Peyer's patch (tissue), 4 donors: ENCODE measurements around the gene SWAP70. TPM values are rescaled to one million over a fixed set of nuclear protein-coding genes. Genes with fewer than 3 reads are reported as not detected.

ENCODE experiments used
- DNase-seq, 3 donors: peaks; one replicate each; pipeline ENCODE4 v3.0.0-alpha.2; 2017 to 2019
- H3K27ac ChIP-seq, 4 donors: fragments of 200-600 bp; sonication (generic); one replicate each; pipeline ENCODE4 v1.5.1; 2016 to 2019
- H3K27me3 ChIP-seq, 2 donors: fragments of 200-600 bp; sonication (generic); one replicate each; pipeline ENCODE4 v1.5.1; 2019
- H3K36me3 ChIP-seq, 3 donors: fragments of 200-600 bp; sonication (generic); one replicate each; pipeline ENCODE4 v1.5.1; 2016 to 2019
- H3K4me1 ChIP-seq, 4 donors: fragments of 200-600 bp; sonication (generic); one replicate each; pipeline ENCODE4 v1.5.1; 2016 to 2019
- H3K4me3 ChIP-seq, 4 donors: fragments of 200-600 bp; sonication (generic); 1 replicate in 3 of 4; 2 replicates in 1 of 4; pipeline ENCODE4 v1.5.1; 2016 to 2019; ENCODE audit warnings: mild to moderate bottlenecking in 1 of 4
- H3K9me3 ChIP-seq, 4 donors: fragments of 200-600 bp; sonication (generic); one replicate each; pipeline ENCODE4 v1.5.1; 2016 to 2019; ENCODE audit warnings: mild to moderate bottlenecking in 1 of 4
- CTCF ChIP-seq, 6 experiments: fragments of 450-650 bp in 4 of 6; fragments of 200-600 bp in 2 of 6; sonication (generic) in 1 of 6; IDR thresholded peaks; one replicate each; pipeline ENCODE4 v1.5.1; 2017 to 2019; ENCODE audit warnings: antibody characterized with exemption in 6 of 6, mild to moderate bottlenecking in 3 of 6, moderate library complexity in 1 of 6
- POLR2A ChIP-seq, 2 donors: fragments of 450-650 bp; IDR thresholded peaks; one replicate each; pipeline ENCODE4 v1.5.1; 2017; ENCODE audit warnings: antibody characterized with exemption in 2 of 2, mild to moderate bottlenecking in 2 of 2, moderate library complexity in 2 of 2
- total RNA-seq, 4 donors: library from RNA; depleted of rRNA; stranded (reverse); fragments of >200 nt; gene quantifications; one replicate each; pipeline ENCODE4 v1.1.0, GENCODE V29; 2016

The SWAP70 gene
- total RNA-seq, 4 donors from 2014 or later = 16.8 to 62.7 (median 26.1) TPM

- no peaks in the 10 kb centered on the region for H3K9me3 ChIP-seq
- no peak overlapping the region for H3K4me3 ChIP-seq
- TF ChIP-seq CTCF (IDR thresholded peaks at IDR 0.05) (no peak), POLR2A (IDR thresholded peaks at IDR 0.05) (no peak)
- peaks cover 0 to 29% (median 0%) of the 10 kb centered on the region in 3 donors for H3K36me3 ChIP-seq
- no peaks in the 10 kb centered on the region for H3K27me3 ChIP-seq
- no peaks in the 10 kb centered on the region for H3K4me1 ChIP-seq
- no peak for DNase-seq
- no peak overlapping the region for H3K27ac ChIP-seq
Observed at GRCh38 chr11:9777066-9777465, 113.2 kb downstream of the SWAP70 start.

- H3K27me3 ChIP-seq = no peaks in the 10 kb centered on the region
Observed at GRCh38 chr11:9777525-9777924, 113.6 kb downstream of the SWAP70 start.

GRCh38 chr11:9780929-9781328, 117.1 kb downstream of the SWAP70 start:
- H3K27me3 ChIP-seq = no peaks in the 10 kb centered on the region
- H3K4me1 ChIP-seq = no peaks in the 10 kb centered on the region
- peaks cover 0 to 47% (median 0%) of the 10 kb centered on the region in 3 donors for H3K36me3 ChIP-seq
- no peak overlapping the region for H3K4me3 ChIP-seq
- no peak for TF ChIP-seq CTCF (IDR thresholded peaks at IDR 0.05)
- TF ChIP-seq POLR2A (IDR thresholded peaks at IDR 0.05) = no peak
- DNase-seq = no peak
- H3K27ac ChIP-seq = no peak overlapping the region
- H3K9me3 ChIP-seq = no peaks in the 10 kb centered on the region

More at GRCh38 chr11:9777525-9777924, 113.6 kb downstream of the SWAP70 start:
- Histone ChIP-seq H3K9me3 (no peaks in the 10 kb centered on the region), H3K36me3 (peaks cover 0 to 29% (median 0%) of the 10 kb centered on the region in 3 donors), H3K4me3 (no peak overlapping the region), H3K27ac (no peak overlapping the region), H3K4me1 (no peaks in the 10 kb centered on the region)
- TF ChIP-seq POLR2A (IDR thresholded peaks at IDR 0.05) (no peak), CTCF (IDR thresholded peaks at IDR 0.05) (no peak)
- no peak for DNase-seq

GRCh38 chr11:9783986-9784385, 120.1 kb downstream of the SWAP70 start:
- H3K27me3 ChIP-seq = no peaks in the 10 kb centered on the region
- no peak for DNase-seq
- H3K4me1 ChIP-seq = no peaks in the 10 kb centered on the region
- H3K27ac ChIP-seq = no peak overlapping the region
- TF ChIP-seq CTCF (IDR thresholded peaks at IDR 0.05) (no peak), POLR2A (IDR thresholded peaks at IDR 0.05) (no peak)
- H3K36me3 ChIP-seq = peaks cover 0 to 57% (median 0%) of the 10 kb centered on the region in 3 donors
- H3K4me3 ChIP-seq = no peak overlapping the region
- no peaks in the 10 kb centered on the region for H3K9me3 ChIP-seq

GRCh38 chr11:9784602-9785315, 120.9 kb downstream of the SWAP70 start:
- Histone ChIP-seq H3K36me3 (peaks cover 0 to 52% (median 0%) of the 10 kb centered on the region in 3 donors), H3K4me1 (no peaks in the 10 kb centered on the region), H3K27ac (no peak overlapping the region), H3K9me3 (no peaks in the 10 kb centered on the region), H3K4me3 (no peak overlapping the region), H3K27me3 (no peaks in the 10 kb centered on the region)
- no peak for DNase-seq
- no peak for TF ChIP-seq POLR2A (IDR thresholded peaks at IDR 0.05)
- TF ChIP-seq CTCF (IDR thresholded peaks at IDR 0.05) = no peak
